Measurements from ENCODE around the gene PHLDA3.
"Not testable (repeated sequence)": the region's sequence is repeated elsewhere in the genome, so short reads cannot be mapped to it uniquely, and the experiment has no call there.

The PHLDA3 gene

DNA sequence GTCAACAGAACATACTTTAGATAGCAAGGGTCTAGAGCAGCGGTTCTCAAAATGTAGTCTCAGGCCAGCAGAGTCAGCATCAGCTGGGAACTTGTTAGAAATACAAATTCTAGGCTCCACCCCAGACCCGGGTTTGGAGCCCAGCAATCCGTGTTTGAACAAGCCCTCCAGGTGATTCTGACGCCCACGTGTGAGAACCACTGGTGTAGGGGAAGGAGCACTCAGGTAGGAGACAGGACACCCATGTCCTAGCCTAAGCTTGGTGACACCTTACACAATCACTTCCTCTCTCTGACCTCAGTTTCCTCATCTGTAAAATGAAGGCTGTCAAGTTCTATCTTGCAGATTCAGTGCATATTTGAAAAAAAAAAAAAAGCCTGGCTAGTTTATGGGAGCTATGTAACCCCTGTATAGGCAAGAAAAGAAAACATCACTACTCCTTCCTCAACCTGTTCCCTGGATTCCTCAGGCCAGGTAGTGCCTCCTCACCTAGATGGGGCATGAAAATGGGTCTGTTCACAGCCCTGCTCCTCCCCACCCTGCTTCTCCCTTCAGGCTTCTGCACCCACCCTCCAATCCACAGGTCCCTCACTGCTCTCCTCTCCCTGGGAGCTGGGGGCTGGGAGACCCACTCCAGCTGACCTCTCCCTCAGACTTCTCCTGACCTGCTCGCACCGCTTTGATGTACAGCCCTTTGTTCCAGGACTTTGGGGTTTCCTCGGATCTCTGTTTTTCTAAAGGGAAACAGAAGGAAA lies 7.1 kb upstream of the PHLDA3 start:
- Histone ChIP-seq H3K36me3 (ENCODE audit: low read length) (no peaks in the 10 kb centered on the region), H2AFZ (ENCODE audit: low read depth, low read length, severe bottlenecking) (no peak overlapping the region), H3K9ac (ENCODE audit: low read length) (no peak overlapping the region), H3K27ac (ENCODE audit: low read depth, low read length) (no peak overlapping the region), H3K4me2 (ENCODE audit: low read depth, low read length, poor library complexity, severe bottlenecking) (no peak overlapping the region), H3F3A (ENCODE audit: insufficient read depth) (no peaks in the 10 kb centered on the region), H3K9me3 (ENCODE audit: insufficient read depth, low read length) (no peaks in the 10 kb centered on the region), H3K79me2 (ENCODE audit: insufficient read depth, low read length) (no peaks in the 10 kb centered on the region), H4K20me1 (ENCODE audit: low read depth, low read length) (no peaks in the 10 kb centered on the region), H3K27me3 (ENCODE audit: low read length) (no peaks in the 10 kb centered on the region), H3K9me2 (replicated peaks; ENCODE audit: insufficient read depth, low read length) (no peaks in the 10 kb centered on the region), H3K4me3 (ENCODE audit: insufficient read depth, low read length, poor library complexity, severe bottlenecking) (no peak overlapping the region)
- TF ChIP-seq, protein P1, sequence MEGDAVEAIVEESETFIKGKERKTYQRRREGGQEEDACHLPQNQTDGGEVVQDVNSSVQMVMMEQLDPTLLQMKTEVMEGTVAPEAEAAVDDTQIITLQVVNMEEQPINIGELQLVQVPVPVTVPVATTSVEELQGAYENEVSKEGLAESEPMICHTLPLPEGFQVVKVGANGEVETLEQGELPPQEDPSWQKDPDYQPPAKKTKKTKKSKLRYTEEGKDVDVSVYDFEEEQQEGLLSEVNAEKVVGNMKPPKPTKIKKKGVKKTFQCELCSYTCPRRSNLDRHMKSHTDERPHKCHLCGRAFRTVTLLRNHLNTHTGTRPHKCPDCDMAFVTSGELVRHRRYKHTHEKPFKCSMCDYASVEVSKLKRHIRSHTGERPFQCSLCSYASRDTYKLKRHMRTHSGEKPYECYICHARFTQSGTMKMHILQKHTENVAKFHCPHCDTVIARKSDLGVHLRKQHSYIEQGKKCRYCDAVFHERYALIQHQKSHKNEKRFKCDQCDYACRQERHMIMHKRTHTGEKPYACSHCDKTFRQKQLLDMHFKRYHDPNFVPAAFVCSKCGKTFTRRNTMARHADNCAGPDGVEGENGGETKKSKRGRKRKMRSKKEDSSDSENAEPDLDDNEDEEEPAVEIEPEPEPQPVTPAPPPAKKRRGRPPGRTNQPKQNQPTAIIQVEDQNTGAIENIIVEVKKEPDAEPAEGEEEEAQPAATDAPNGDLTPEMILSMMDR (IDR thresholded peaks at IDR 0.05; ENCODE audit: insufficient read depth, low read length, poor library complexity, severe bottlenecking), result no peak
- no peak for TF ChIP-seq EZH2phosphoT487 (conservative IDR thresholded peaks at IDR 0.05; ENCODE audit: low read length)

DNA sequence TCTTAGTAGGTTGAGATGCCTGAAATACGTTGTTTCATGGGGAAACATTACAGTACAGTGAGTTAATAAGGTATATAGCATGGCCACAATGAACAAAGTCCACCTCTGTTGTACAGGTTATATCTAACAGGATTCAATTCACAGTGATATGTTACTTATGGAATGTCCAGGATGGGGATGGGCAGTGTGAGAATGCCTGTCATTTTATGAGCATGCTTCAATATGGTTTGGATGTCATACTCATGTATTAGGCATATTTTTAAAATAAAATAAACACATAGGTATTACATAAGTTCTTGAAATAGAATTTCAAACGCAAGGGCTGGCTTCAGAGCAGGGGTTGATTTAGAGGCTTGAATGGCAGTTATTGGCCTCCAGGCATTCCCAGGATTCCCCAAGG lies 6.1 kb upstream of the PHLDA3 start:
- no peak overlapping the region for H2AFZ ChIP-seq (ENCODE audit: low read depth, low read length, severe bottlenecking)
- no peaks in the 10 kb centered on the region for H4K20me1 ChIP-seq (ENCODE audit: low read depth, low read length)
- no peak overlapping the region for H3K4me3 ChIP-seq (ENCODE audit: insufficient read depth, low read length, poor library complexity, severe bottlenecking)
- no peaks in the 10 kb centered on the region for H3F3A ChIP-seq (ENCODE audit: insufficient read depth)
- H3K9ac ChIP-seq (ENCODE audit: low read length), result no peak overlapping the region
- H3K9me3 ChIP-seq (ENCODE audit: insufficient read depth, low read length), result no peaks in the 10 kb centered on the region
- TF ChIP-seq EZH2phosphoT487 (conservative IDR thresholded peaks at IDR 0.05; ENCODE audit: low read length), result no peak
- TF ChIP-seq, protein P1 (IDR thresholded peaks at IDR 0.05; ENCODE audit: insufficient read depth, low read length, poor library complexity, severe bottlenecking), result no peak
- H3K4me2 ChIP-seq (ENCODE audit: low read depth, low read length, poor library complexity, severe bottlenecking), result no peak overlapping the region
- H3K79me2 ChIP-seq (ENCODE audit: insufficient read depth, low read length), result no peaks in the 10 kb centered on the region
- H3K9me2 ChIP-seq (replicated peaks; ENCODE audit: insufficient read depth, low read length), result no peaks in the 10 kb centered on the region
- H3K27me3 ChIP-seq (ENCODE audit: low read length), result no peaks in the 10 kb centered on the region
- no peak overlapping the region for H3K27ac ChIP-seq (ENCODE audit: low read depth, low read length)
- H3K36me3 ChIP-seq (ENCODE audit: low read length), result no peaks in the 10 kb centered on the region

DNA sequence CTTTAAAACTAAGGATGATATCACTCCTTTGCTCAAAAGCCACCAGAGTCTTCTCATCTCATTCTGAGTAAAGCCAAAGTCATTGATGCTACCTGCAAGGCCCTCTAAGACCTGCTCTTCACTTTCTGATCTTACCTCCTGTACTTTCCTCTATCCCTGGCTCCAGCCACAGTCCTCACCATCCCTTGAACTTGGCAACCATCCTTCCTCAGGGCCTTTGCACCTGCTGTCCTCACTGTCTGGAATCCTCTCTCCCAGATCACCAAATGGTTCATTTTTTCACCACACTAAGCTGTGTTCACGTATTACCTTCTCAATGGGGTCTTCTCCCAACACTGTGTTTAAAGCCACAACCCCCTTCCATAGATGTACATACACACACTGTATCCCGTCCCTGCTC lies 4.3 kb upstream of the PHLDA3 start:
- no peaks in the 10 kb centered on the region for H3K79me2 ChIP-seq (ENCODE audit: insufficient read depth, low read length)
- no peak overlapping the region for H3K4me3 ChIP-seq (ENCODE audit: insufficient read depth, low read length, poor library complexity, severe bottlenecking)
- H3K9me2 ChIP-seq (replicated peaks; ENCODE audit: insufficient read depth, low read length), result no peaks in the 10 kb centered on the region
- H3K27me3 ChIP-seq (ENCODE audit: low read length), result no peaks in the 10 kb centered on the region
- TF ChIP-seq, protein P1 (IDR thresholded peaks at IDR 0.05; ENCODE audit: insufficient read depth, low read length, poor library complexity, severe bottlenecking), result no peak
- no peaks in the 10 kb centered on the region for H3F3A ChIP-seq (ENCODE audit: insufficient read depth)
- H2AFZ ChIP-seq (ENCODE audit: low read depth, low read length, severe bottlenecking), result no peak overlapping the region
- H4K20me1 ChIP-seq (ENCODE audit: low read depth, low read length), result no peaks in the 10 kb centered on the region
- no peak overlapping the region for H3K9ac ChIP-seq (ENCODE audit: low read length)
- H3K4me2 ChIP-seq (ENCODE audit: low read depth, low read length, poor library complexity, severe bottlenecking), result no peak overlapping the region
- no peaks in the 10 kb centered on the region for H3K9me3 ChIP-seq (ENCODE audit: insufficient read depth, low read length)
- H3K27ac ChIP-seq (ENCODE audit: low read depth, low read length), result no peak overlapping the region
- no peaks in the 10 kb centered on the region for H3K36me3 ChIP-seq (ENCODE audit: low read length)

DNA sequence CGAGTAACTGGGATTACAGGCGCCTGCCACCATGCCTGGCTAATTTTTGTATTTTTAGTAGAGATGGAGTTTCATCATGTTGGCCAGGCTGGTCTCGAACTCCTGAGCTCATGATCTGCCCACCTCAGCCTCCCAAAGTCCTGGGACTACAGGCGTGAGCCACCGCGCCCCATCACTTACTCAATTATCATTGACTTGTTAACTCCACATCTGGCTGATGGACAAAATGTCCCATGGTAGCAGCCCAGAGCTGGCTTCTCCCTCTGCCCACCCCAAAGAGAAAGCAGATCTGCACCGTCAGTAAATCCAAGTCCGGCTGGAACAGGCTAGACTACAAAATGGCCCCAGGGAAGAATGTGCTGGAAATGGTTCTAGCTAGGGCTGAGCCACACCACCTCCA lies 3.3 kb upstream of the PHLDA3 start:
- H4K20me1 ChIP-seq (ENCODE audit: low read depth, low read length); H3K36me3 ChIP-seq (ENCODE audit: low read length); H3F3A ChIP-seq (ENCODE audit: insufficient read depth); H3K27me3 ChIP-seq (ENCODE audit: low read length); H3K79me2 ChIP-seq (ENCODE audit: insufficient read depth, low read length); H3K4me2 ChIP-seq (ENCODE audit: low read depth, low read length, poor library complexity, severe bottlenecking); H3K4me3 ChIP-seq (ENCODE audit: insufficient read depth, low read length, poor library complexity, severe bottlenecking); H3K9ac ChIP-seq (ENCODE audit: low read length); H3K27ac ChIP-seq (ENCODE audit: low read depth, low read length); H2AFZ ChIP-seq (ENCODE audit: low read depth, low read length, severe bottlenecking); H3K9me3 ChIP-seq (ENCODE audit: insufficient read depth, low read length); H3K9me2 ChIP-seq (replicated peaks; ENCODE audit: insufficient read depth, low read length): not testable (repeated sequence)

Data from SU-DHL-6 (cell line).